Psoas muscle (tissue), 8 donors: ENCODE results near the gene ZNF609. TPM values are rescaled to one million over a fixed set of nuclear protein-coding genes. Genes with fewer than 3 reads are reported as not detected.

Experiments used
- ATAC-seq, 4 donors: fragments of 200-7000 bp; cut with Tn5 transposase; one replicate each; pipeline ENCODE4 v1.9.1; 2020; ENCODE audit warnings: moderate library complexity in 3 of 4, mild to moderate bottlenecking in 2 of 4
- DNase-seq, 2 donors: peaks; one replicate each; pipeline ENCODE4 v3.0.0-alpha.2; 2020
- H3K27ac ChIP-seq: fragments of 200-600 bp; one replicate; pipeline ENCODE4 v1.8.0; 2022
- H3K27me3 ChIP-seq, 3 donors: fragments of 200-600 bp in 1 of 3; one replicate each; pipeline versions ENCODE4 v1.6.1 to v1.8.0; 2013 to 2022; ENCODE audit warnings: low read length in 2 of 3, mild to moderate bottlenecking in 2 of 3, moderate library complexity in 1 of 3; ENCODE audit not compliant: insufficient read depth in 3 of 3
- H3K36me3 ChIP-seq, 2 donors: fragments of 200-600 bp in 1 of 2; one replicate each; pipeline versions ENCODE4 v1.6.1 to v1.8.0; 2013 to 2022; ENCODE audit warnings: low read depth in 1 of 2, mild to moderate bottlenecking in 1 of 2, moderate library complexity in 1 of 2; ENCODE audit not compliant: insufficient read depth in 1 of 2
- H3K4me1 ChIP-seq: fragments of 200-600 bp; one replicate; pipeline ENCODE4 v1.8.0; 2022
- H3K4me3 ChIP-seq: fragments of 200-600 bp; one replicate; pipeline ENCODE4 v1.8.0; 2022; ENCODE audit warnings: mild to moderate bottlenecking
- H3K9me3 ChIP-seq: fragments of 200-600 bp; one replicate; pipeline ENCODE4 v1.8.0; 2022
- CTCF ChIP-seq: fragments of 200-600 bp; IDR thresholded peaks from one replicate; pipeline ENCODE4 v1.8.0; 2022; ENCODE audit warnings: antibody characterized with exemption
- WGBS, 3 donors: extraction: QIAGEN DNeasy Blood & Tissue Kit; methylation state at CpG; one replicate each; pipeline versions ENCODE4 v1.1.6 to v1.1.7; 2013; 5-methylcytosine and 5-hydroxymethylcytosine counted together
- intact Hi-C, 2 donors: fragments of 100-400 bp; cut with DNase I; formaldehyde crosslinking; loops; one replicate each; pipeline versions ENCODE4 v1.11.0 to v1.14.2; 2022
- polyA plus RNA-seq, 3 donors: library from polyadenylated mRNA; stranded (reverse); fragments of 200-250 nt; gene quantifications; one replicate each; pipeline ENCODE4 v1.2.3, GENCODE V29; 2013
- total RNA-seq, 4 donors: library from RNA; stranded (reverse); fragmentation: NEBNext Ultra II Directional in 2 of 4; extraction: Animal tissue kit (Norgen Biotek cat#: 25700) in 2 of 4; gene quantifications; one replicate each; pipeline versions ENCODE4 v1.2.1 to v1.2.4, GENCODE V29; 2021 to 2023
- donor health status: healthy with polysubstance abuse.
- donor health status: DM: no; HTN: no; CAD: no; lungs with moderate emphysema.
- donor health status: Bipolar disorder and iron deficiency.
- donor health status: healthy.
- donor health status: DM: yes; HTN: yes; CAD: no.
- donor health status: DM: no; HTN: no; CAD: no.
- donor health status: DM: no; HTN: no; CAD: no.
- donor health status: DM: yes; HTN: yes; CAD: no.

ZNF609 gene
- total and polyA plus RNA-seq, 7 donors: 3.2 to 15.0 (median 10.2) TPM

GRCh38 chr15:64568765-64569164 lies 108.4 kb downstream of the ZNF609 start:
- no peaks in the 10 kb centered on the region for H3K9me3 ChIP-seq
- no peaks in the 10 kb centered on the region for H3K27me3 ChIP-seq
- peaks cover 4% of the 10 kb centered on the region for H3K4me1 ChIP-seq
- DNase-seq (no peak), ATAC-seq (no peak)
- intact Hi-C loops: no loop called here
- no peak for TF ChIP-seq CTCF
- H3K4me3 ChIP-seq: no peak overlapping the region
- no peak overlapping the region for H3K27ac ChIP-seq
- no peaks in the 10 kb centered on the region for H3K36me3 ChIP-seq

GRCh38 chr15:64571857-64572291 lies 111.5 kb downstream of the ZNF609 start:
- Histone ChIP-seq H3K27me3 (no peaks in the 10 kb centered on the region), H3K9me3 (no peaks in the 10 kb centered on the region), H3K4me1 (peaks cover 1% of the 10 kb centered on the region), H3K27ac (no peak overlapping the region), H3K4me3 (no peak overlapping the region), H3K36me3 (no peaks in the 10 kb centered on the region)
- intact Hi-C loops: no loop called here
- TF ChIP-seq CTCF: no peak
- ATAC-seq: no peak
- no peak for DNase-seq
- 77 to 86% (median 80%) methylated on average over 4 of the region's 4 CpGs for WGBS, 3 donors

- DNase-seq (no peak), ATAC-seq (no peak)
- whole genome bisulfite sequencing, 3 donors: 90 to 94% (median 93%) methylated on average over 6 of the region's 6 CpGs
- Histone ChIP-seq H3K9me3 (no peaks in the 10 kb centered on the region), H3K4me1 (no peaks in the 10 kb centered on the region), H3K27me3 (no peaks in the 10 kb centered on the region), H3K36me3 (no peaks in the 10 kb centered on the region), H3K27ac (no peak overlapping the region), H3K4me3 (no peak overlapping the region)
- intact Hi-C loops: no loop called here
- TF ChIP-seq CTCF: no peak
Observed at GRCh38 chr15:64572856-64573255, 112.5 kb downstream of the ZNF609 start.

GRCh38 chr15:64574301-64575017 lies 114.1 kb downstream of the ZNF609 start:
- intact Hi-C loops: no loop called here
- no peaks in the 10 kb centered on the region for H3K9me3 ChIP-seq
- H3K4me3 ChIP-seq: no peak overlapping the region
- TF ChIP-seq CTCF: no peak
- no peaks in the 10 kb centered on the region for H3K27me3 ChIP-seq
- 68 to 89% (median 81%) methylated on average over 1 of the region's 1 CpG for WGBS, 3 donors
- no peaks in the 10 kb centered on the region for H3K36me3 ChIP-seq
- ATAC-seq (no peak), DNase-seq (no peak)
- no peaks in the 10 kb centered on the region for H3K4me1 ChIP-seq
- H3K27ac ChIP-seq: no peak overlapping the region
